OCI-LY1 (cell line): Measurements from ENCODE around the gene MEG3.

ENCODE experiments used
- EZH2 ChIP-seq: fragments of 200-600 bp; sonication (generic), shearing (Covaris generic); IDR thresholded peaks from 2 replicates; pipeline ENCODE4 v1.8.0; 2017; ENCODE audit warnings: borderline replicate concordance, mixed run types, mild to moderate bottlenecking, antibody characterized with exemption, low read length, moderate library complexity, mixed read lengths
- TF ChIP-seq, protein P1 (sequence below): fragments of 200-600 bp; sonication (generic), shearing (Covaris generic); IDR thresholded peaks from 2 replicates; pipeline ENCODE4 v1.5.1; 2017; ENCODE audit warnings: mild to moderate bottlenecking, antibody characterized with exemption, low read length, moderate library complexity, mixed read lengths

GRCh38 chr14:100892496-100893227, 66.7 kb downstream of the MEG3 start:
- TF ChIP-seq, protein P1, sequence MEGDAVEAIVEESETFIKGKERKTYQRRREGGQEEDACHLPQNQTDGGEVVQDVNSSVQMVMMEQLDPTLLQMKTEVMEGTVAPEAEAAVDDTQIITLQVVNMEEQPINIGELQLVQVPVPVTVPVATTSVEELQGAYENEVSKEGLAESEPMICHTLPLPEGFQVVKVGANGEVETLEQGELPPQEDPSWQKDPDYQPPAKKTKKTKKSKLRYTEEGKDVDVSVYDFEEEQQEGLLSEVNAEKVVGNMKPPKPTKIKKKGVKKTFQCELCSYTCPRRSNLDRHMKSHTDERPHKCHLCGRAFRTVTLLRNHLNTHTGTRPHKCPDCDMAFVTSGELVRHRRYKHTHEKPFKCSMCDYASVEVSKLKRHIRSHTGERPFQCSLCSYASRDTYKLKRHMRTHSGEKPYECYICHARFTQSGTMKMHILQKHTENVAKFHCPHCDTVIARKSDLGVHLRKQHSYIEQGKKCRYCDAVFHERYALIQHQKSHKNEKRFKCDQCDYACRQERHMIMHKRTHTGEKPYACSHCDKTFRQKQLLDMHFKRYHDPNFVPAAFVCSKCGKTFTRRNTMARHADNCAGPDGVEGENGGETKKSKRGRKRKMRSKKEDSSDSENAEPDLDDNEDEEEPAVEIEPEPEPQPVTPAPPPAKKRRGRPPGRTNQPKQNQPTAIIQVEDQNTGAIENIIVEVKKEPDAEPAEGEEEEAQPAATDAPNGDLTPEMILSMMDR: no peak
- no peak for TF ChIP-seq EZH2
